ENCODE results near the gene NDUFA8.

GRCh38 chr9:122129969-122130368, 29.6 kb downstream of the NDUFA8 start:
- TF ChIP-seq POLR2AphosphoS5 (IDR thresholded peaks at IDR 0.05; ENCODE audit: low read depth, low read length) (no peak), POLR2A (IDR thresholded peaks at IDR 0.05; ENCODE audit: low read depth, low read length) (no peak), TAF1 (IDR thresholded peaks at IDR 0.05; ENCODE audit: borderline replicate concordance, low read depth, low read length) (no peak)
